WERI-Rb-1 (cell line): ENCODE data around the gene OR51E2.

Experiments
- DNase-seq: peaks from one replicate; pipeline ENCODE4 v3.0.0-alpha.2; 2020
- H3K27ac ChIP-seq: fragments of 250-450 bp; sonication (Bioruptor Pico); 2 replicates; pipeline ENCODE4 v1.5.1; 2020; ENCODE audit warnings: mild to moderate bottlenecking, moderate library complexity
- H3K27me3 ChIP-seq: fragments of 250-450 bp; sonication (Bioruptor Pico); 2 replicates; pipeline ENCODE4 v1.5.1; 2021; ENCODE audit warnings: mild to moderate bottlenecking, low read depth, moderate library complexity; ENCODE audit not compliant: insufficient read depth, severe bottlenecking
- H3K36me3 ChIP-seq: fragments of 250-450 bp; sonication (Bioruptor Pico); 2 replicates; pipeline ENCODE4 v1.5.1; 2020; ENCODE audit warnings: mild to moderate bottlenecking, moderate library complexity
- H3K4me3 ChIP-seq: 2 replicates; pipeline ENCODE4 v1.5.1; 2011; ENCODE audit warnings: low read depth, mild to moderate bottlenecking, control low read depth, low read length
- H3K9me3 ChIP-seq: fragments of 250-450 bp; sonication (Bioruptor Pico); 2 replicates; pipeline ENCODE4 v1.5.1; 2021; ENCODE audit warnings: mild to moderate bottlenecking, moderate library complexity; ENCODE audit not compliant: severe bottlenecking
- CTCF ChIP-seq: IDR thresholded peaks from 2 replicates; pipeline ENCODE4 v1.5.1; 2011; ENCODE audit warnings: low read depth, mild to moderate bottlenecking, control low read depth, inconsistent platforms, low read length

The OR51E2 gene

DNA sequence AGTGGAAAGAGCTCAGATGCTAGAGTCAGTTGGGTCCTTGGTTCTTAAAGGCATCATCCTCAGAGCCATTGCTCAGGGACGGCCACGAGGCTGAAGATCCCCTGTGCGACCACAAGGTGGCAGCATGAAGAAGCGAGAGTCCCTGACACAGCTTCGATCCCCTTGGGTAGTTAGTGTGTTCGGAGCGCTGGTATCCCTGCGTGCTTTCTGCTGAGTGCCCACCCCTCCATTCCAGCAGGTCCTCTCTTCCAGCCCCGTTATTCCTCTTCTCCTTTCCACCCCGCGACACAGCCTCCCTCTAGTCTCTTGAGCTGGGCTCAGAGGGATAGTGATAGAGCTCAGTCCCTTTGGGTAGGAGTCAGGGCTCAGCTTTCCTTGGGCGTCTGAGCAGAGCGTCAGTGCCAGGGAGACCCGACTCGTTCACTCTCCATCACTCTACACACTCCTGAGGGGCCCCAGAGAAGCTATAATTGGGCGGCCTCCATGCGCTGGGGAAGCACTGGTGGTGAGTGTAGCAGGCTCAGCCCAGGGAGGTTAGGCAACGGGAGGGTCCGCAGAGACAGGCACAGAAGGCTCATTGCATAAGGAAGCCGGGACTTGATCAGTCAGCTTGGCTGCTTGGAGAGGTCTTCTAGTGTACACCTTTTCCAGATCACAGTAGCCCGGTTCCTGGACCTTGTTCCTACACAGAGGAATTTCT lies 60.5 kb downstream of the OR51E2 start, which contains the start of gene OR51D1:
Gene OR51D1 (plus strand): TSS at position 516 of the 700 bp plus-strand sequence. CDS start 2,314 bp downstream, outside the sequence.
- DNase-seq: peak; percentile 63
- Histone ChIP-seq H3K9me3 (no peaks in the 10 kb centered on the region), H3K27me3 (peaks cover 77% of the 10 kb centered on the region), H3K36me3 (no peaks in the 10 kb centered on the region), H3K27ac (no peak within 1 kb of the TSS), H3K4me3 (no peak within 1 kb of the TSS)
- peak; percentile 97 for TF ChIP-seq CTCF

- Histone ChIP-seq H3K27ac (no peak overlapping the region), H3K4me3 (no peak overlapping the region), H3K9me3 (no peaks in the 10 kb centered on the region), H3K27me3 (peaks cover 67% of the 10 kb centered on the region), H3K36me3 (no peaks in the 10 kb centered on the region)
- DNase-seq: no peak
- TF ChIP-seq CTCF: no peak
These were observed 61.5 kb downstream of the OR51E2 start for GRCh38 chr11:4636136-4636535.
